ENCODE results near the gene METAP1D.
"Not testable (repeated sequence)": the region's sequence is repeated elsewhere in the genome, so short reads cannot be mapped to it uniquely, and the experiment has no call there.

Gene METAP1D

DNA sequence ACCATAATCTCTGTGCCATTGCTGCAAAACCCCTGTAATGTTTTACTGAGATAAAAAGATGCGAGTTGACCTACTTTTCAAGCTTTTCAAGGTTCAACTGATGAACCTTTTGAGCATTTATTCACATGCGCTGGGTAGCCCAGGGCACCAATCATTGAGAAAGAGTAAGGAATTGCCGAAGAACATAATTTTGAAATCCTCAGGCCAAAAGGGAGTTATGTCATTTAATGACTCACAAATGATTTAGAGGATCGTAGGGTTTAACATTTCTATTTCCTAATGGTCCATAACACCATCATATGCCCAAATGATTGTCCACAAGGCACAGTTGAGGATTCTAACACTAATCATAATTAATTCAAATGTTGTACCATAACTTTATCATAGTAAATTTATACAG lies 65.4 kb downstream of the METAP1D start:
- Histone ChIP-seq H3K9ac (ENCODE audit: low read length in 2 of 2) (no peak overlapping the region), H3K27ac (ENCODE audit: low read length) (no peak overlapping the region), H3K4me3 (ENCODE audit: low read length in 2 of 2) (no peak overlapping the region), H3K27me3 (ENCODE audit: control insufficient read depth in 1 of 2, insufficient read depth in 2 of 2, low read length in 2 of 2) (no peaks in the 10 kb centered on the region), H3K9me3 (ENCODE audit: control insufficient read depth in 2 of 2, low read length in 2 of 2) (no peaks in the 10 kb centered on the region), H3K36me3 (ENCODE audit: control insufficient read depth in 2 of 2, insufficient read depth in 2 of 2, low read length in 2 of 2) (peaks cover 0 to 5% of the 10 kb centered on the region in 2 donors), H3K4me1 (ENCODE audit: control insufficient read depth, insufficient read depth, low read length) (no peaks in the 10 kb centered on the region)

DNA sequence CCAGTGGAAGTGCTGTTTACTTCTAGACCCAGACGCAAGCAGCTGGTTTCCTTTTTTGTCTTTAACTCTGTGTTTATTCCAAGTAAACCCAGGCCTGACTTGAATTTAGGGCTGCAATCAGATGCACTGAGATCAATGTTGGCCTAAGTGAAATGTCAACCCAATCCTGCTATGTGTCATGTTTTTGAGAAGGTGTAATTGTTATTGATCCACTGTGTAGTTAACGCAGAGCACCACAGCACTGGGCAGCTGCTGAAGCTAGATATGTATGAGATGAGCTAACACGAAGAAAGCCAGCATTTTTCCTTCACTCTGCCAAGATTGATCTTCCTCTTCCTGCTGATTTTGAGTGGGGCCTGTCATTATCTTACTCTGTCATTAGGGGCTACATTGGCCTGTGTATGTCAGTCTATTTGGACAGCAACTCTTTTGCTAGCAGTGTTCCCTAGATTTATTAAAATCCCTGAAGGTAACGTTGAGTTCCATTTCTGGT lies 66.7 kb downstream of the METAP1D start:
- Histone ChIP-seq H3K27ac (ENCODE audit: low read length) (no peak overlapping the region), H3K36me3 (ENCODE audit: control insufficient read depth in 2 of 2, insufficient read depth in 2 of 2, low read length in 2 of 2) (peaks cover 0 to 5% of the 10 kb centered on the region in 2 donors), H3K4me3 (ENCODE audit: low read length in 2 of 2) (no peak overlapping the region), H3K9ac (ENCODE audit: low read length in 2 of 2) (no peak overlapping the region), H3K9me3 (ENCODE audit: control insufficient read depth in 2 of 2, low read length in 2 of 2) (no peaks in the 10 kb centered on the region), H3K27me3 (ENCODE audit: control insufficient read depth in 1 of 2, insufficient read depth in 2 of 2, low read length in 2 of 2) (no peaks in the 10 kb centered on the region), H3K4me1 (ENCODE audit: control insufficient read depth, insufficient read depth, low read length) (no peaks in the 10 kb centered on the region)

DNA sequence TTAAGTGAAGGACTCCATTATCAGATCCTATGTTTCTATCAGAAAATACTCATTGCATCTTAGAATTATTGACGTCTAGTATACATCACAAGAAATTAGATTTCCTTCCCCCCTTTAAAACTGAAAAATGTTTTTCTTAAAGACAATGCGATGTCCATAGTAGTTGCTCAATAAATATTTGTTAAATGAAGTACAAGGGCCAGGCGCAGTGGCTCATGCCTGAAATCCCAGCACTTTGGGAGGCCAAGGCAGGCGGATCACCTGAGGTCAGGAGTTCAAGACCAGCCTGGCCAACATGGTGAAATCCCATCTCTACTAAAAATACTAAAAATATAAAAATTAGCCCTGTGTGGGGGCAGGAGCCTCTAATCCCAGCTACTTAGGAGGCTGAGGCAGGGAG lies 68.2 kb downstream of the METAP1D start:
- not testable (repeated sequence) for H3K36me3 ChIP-seq (ENCODE audit: control insufficient read depth in 2 of 2, insufficient read depth in 2 of 2, low read length in 2 of 2); H3K9ac ChIP-seq (ENCODE audit: low read length in 2 of 2); H3K4me1 ChIP-seq (ENCODE audit: control insufficient read depth, insufficient read depth, low read length); H3K27me3 ChIP-seq (ENCODE audit: control insufficient read depth in 1 of 2, insufficient read depth in 2 of 2, low read length in 2 of 2); H3K9me3 ChIP-seq (ENCODE audit: control insufficient read depth in 2 of 2, low read length in 2 of 2); H3K4me3 ChIP-seq (ENCODE audit: low read length in 2 of 2); H3K27ac ChIP-seq (ENCODE audit: low read length)

DNA sequence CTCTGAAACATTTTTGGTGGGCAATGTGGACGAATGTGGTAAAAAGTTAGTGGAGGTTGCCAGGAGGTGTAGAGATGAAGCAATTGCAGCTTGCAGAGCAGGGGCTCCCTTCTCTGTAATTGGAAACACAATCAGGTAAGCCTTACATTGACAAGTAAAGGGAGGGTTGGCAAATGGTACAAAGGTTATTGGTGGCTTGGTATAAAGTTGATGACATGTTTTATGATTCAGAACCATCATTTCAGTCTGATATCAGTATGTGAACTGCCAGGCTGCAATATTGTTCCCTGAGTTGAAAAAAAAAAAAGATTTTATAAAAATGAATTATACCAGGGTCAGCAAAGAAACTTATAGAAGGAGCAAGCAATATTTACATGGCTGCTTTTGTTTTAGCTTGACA lies 71.2 kb downstream of the METAP1D start:
- H3K27me3 ChIP-seq (ENCODE audit: control insufficient read depth in 1 of 2, insufficient read depth in 2 of 2, low read length in 2 of 2), result no peaks in the 10 kb centered on the region
- H3K36me3 ChIP-seq (ENCODE audit: control insufficient read depth in 2 of 2, insufficient read depth in 2 of 2, low read length in 2 of 2), result no peaks in the 10 kb centered on the region
- no peaks in the 10 kb centered on the region for H3K4me1 ChIP-seq (ENCODE audit: control insufficient read depth, insufficient read depth, low read length)
- H3K4me3 ChIP-seq (ENCODE audit: low read length in 2 of 2), result no peak overlapping the region
- no peak overlapping the region for H3K9ac ChIP-seq (ENCODE audit: low read length in 2 of 2)
- no peak overlapping the region for H3K27ac ChIP-seq (ENCODE audit: low read length)
- H3K9me3 ChIP-seq (ENCODE audit: control insufficient read depth in 2 of 2, low read length in 2 of 2), result no peaks in the 10 kb centered on the region

DNA sequence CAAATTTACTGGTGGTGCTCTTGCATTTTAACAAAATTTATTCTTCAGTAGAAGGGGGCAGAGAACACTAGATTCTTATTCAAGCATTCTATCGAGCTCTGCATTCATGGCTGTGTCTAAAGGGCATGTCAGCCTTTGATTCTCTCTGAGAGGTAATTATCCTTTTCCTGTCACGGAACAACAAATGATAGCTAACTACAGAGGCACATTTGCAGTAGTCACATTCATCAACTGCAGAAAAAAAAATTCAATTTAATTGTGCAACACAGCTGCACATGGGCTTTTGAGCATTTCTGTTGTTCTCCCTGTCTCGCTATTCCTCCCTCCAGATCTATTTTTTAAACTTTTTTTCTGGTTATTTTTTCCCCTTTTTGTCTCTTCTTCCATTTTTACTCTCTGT lies 72.5 kb downstream of the METAP1D start:
- Histone ChIP-seq H3K9ac (ENCODE audit: low read length in 2 of 2) (no peak overlapping the region), H3K4me1 (ENCODE audit: control insufficient read depth, insufficient read depth, low read length) (no peaks in the 10 kb centered on the region), H3K4me3 (ENCODE audit: low read length in 2 of 2) (no peak overlapping the region), H3K9me3 (ENCODE audit: control insufficient read depth in 2 of 2, low read length in 2 of 2) (no peaks in the 10 kb centered on the region), H3K36me3 (ENCODE audit: control insufficient read depth in 2 of 2, insufficient read depth in 2 of 2, low read length in 2 of 2) (no peaks in the 10 kb centered on the region), H3K27me3 (ENCODE audit: control insufficient read depth in 1 of 2, insufficient read depth in 2 of 2, low read length in 2 of 2) (no peaks in the 10 kb centered on the region), H3K27ac (ENCODE audit: low read length) (no peak overlapping the region)

DNA sequence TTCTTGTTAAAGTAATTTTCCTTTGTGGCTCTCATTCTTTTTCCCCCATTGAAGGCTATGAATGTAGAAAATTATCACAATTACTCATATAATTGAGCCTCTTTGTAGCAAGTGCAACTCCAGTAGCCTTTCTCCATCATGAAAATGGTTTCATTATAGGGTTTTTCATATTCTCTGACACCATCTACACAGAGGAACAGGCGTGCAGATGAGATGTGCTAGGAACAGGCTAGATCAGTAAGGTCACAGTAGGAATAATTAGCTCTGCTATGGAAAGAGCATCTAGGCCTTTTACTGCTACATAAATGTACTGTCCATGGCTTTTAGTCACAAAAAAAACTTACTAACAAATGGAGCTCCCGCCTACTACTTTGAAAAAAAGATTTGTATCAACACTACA lies 73.0 kb downstream of the METAP1D start:
- no peak overlapping the region for H3K9ac ChIP-seq (ENCODE audit: low read length in 2 of 2)
- no peaks in the 10 kb centered on the region for H3K27me3 ChIP-seq (ENCODE audit: control insufficient read depth in 1 of 2, insufficient read depth in 2 of 2, low read length in 2 of 2)
- H3K27ac ChIP-seq (ENCODE audit: low read length), result no peak overlapping the region
- H3K9me3 ChIP-seq (ENCODE audit: control insufficient read depth in 2 of 2, low read length in 2 of 2), result no peaks in the 10 kb centered on the region
- no peaks in the 10 kb centered on the region for H3K4me1 ChIP-seq (ENCODE audit: control insufficient read depth, insufficient read depth, low read length)
- H3K36me3 ChIP-seq (ENCODE audit: control insufficient read depth in 2 of 2, insufficient read depth in 2 of 2, low read length in 2 of 2), result no peaks in the 10 kb centered on the region
- no peak overlapping the region for H3K4me3 ChIP-seq (ENCODE audit: low read length in 2 of 2)

DNA sequence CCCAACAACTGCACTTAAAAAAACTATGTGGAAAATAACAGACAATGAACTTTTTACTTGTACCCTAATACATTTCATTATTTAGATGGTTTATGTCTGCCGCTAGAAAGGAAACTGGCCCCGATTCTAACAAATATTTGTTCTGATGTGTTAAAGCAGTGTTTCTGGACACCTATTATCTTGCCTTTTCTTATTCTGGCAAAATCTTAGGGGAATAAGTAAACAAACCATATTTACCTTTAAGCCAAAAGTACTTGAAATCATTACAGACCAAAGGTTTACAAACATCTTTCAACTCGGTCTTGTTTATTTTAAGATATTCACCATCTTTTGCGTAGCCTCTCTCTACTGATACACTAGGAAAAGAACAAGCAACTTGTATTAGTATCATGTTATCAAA lies 73.8 kb downstream of the METAP1D start:
- H3K4me1 ChIP-seq (ENCODE audit: control insufficient read depth, insufficient read depth, low read length), result no peaks in the 10 kb centered on the region
- H3K4me3 ChIP-seq (ENCODE audit: low read length in 2 of 2), result no peak overlapping the region
- no peak overlapping the region for H3K9ac ChIP-seq (ENCODE audit: low read length in 2 of 2)
- H3K9me3 ChIP-seq (ENCODE audit: control insufficient read depth in 2 of 2, low read length in 2 of 2), result no peaks in the 10 kb centered on the region
- H3K36me3 ChIP-seq (ENCODE audit: control insufficient read depth in 2 of 2, insufficient read depth in 2 of 2, low read length in 2 of 2), result no peaks in the 10 kb centered on the region
- peaks cover 0 to 2% of the 10 kb centered on the region in 2 donors for H3K27me3 ChIP-seq (ENCODE audit: control insufficient read depth in 1 of 2, insufficient read depth in 2 of 2, low read length in 2 of 2)
- H3K27ac ChIP-seq (ENCODE audit: low read length), result no peak overlapping the region

DNA sequence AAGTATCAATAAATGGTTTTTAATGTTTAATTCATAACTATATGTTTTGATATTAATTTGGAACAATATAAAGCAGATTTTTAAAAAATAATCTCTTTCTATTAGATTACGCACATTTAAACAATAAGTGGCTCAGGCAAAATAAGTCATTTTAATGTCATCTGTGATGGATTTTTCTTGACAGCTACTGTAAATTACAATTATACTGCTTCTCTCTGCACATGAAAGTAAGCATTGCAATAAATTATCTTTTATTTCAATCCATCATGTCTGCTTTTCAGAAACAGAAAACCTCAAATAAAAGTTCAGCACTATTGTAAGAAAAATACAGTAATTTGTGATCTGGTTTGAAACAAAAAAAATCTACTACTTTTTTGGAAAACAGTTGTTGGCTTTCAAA lies 74.5 kb downstream of the METAP1D start:
- H3K27ac ChIP-seq (ENCODE audit: low read length), result no peak overlapping the region

DNA sequence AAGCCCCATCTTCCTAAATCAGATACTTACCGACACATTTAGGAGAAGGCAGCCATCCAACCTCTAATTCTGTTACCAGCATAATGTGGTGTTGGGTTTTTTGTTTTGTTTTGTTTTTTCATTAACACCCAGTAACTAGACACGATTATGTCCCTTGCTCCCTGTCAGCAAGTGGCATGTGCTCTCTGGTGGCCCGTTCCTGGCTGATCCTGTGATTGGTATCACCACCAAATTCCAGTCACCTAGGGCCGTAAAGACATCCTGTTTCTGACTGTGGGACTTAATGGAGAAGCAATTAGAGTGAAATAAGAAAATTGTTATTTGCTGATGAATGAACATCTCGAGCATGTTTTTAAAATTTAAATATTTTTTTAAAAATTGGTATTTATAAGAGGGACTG lies 79.7 kb downstream of the METAP1D start:
- no peak overlapping the region for H3K27ac ChIP-seq (ENCODE audit: low read length)
- H3K9me3 ChIP-seq (ENCODE audit: control insufficient read depth in 2 of 2, low read length in 2 of 2), result peaks cover 0 to 9% of the 10 kb centered on the region in 2 donors
- H3K27me3 ChIP-seq (ENCODE audit: control insufficient read depth in 1 of 2, insufficient read depth in 2 of 2, low read length in 2 of 2), result peaks cover 47% of the 10 kb centered on the region in 2 donors
- H3K36me3 ChIP-seq (ENCODE audit: control insufficient read depth in 2 of 2, insufficient read depth in 2 of 2, low read length in 2 of 2), result no peaks in the 10 kb centered on the region
- H3K4me3 ChIP-seq (ENCODE audit: low read length in 2 of 2), result no peak overlapping the region
- H3K4me1 ChIP-seq (ENCODE audit: control insufficient read depth, insufficient read depth, low read length), result peaks cover 6% of the 10 kb centered on the region
- H3K9ac ChIP-seq (ENCODE audit: low read length in 2 of 2), result no peak overlapping the region

More for the DNA sequence above, 74.5 kb downstream of the METAP1D start:
- Histone ChIP-seq H3K9ac (ENCODE audit: low read length in 2 of 2) (no peak overlapping the region), H3K4me1 (ENCODE audit: control insufficient read depth, insufficient read depth, low read length) (no peaks in the 10 kb centered on the region), H3K27me3 (ENCODE audit: control insufficient read depth in 1 of 2, insufficient read depth in 2 of 2, low read length in 2 of 2) (peaks cover 0 to 2% of the 10 kb centered on the region in 2 donors), H3K4me3 (ENCODE audit: low read length in 2 of 2) (no peak overlapping the region), H3K36me3 (ENCODE audit: control insufficient read depth in 2 of 2, insufficient read depth in 2 of 2, low read length in 2 of 2) (no peaks in the 10 kb centered on the region), H3K9me3 (ENCODE audit: control insufficient read depth in 2 of 2, low read length in 2 of 2) (no peaks in the 10 kb centered on the region)

DNA sequence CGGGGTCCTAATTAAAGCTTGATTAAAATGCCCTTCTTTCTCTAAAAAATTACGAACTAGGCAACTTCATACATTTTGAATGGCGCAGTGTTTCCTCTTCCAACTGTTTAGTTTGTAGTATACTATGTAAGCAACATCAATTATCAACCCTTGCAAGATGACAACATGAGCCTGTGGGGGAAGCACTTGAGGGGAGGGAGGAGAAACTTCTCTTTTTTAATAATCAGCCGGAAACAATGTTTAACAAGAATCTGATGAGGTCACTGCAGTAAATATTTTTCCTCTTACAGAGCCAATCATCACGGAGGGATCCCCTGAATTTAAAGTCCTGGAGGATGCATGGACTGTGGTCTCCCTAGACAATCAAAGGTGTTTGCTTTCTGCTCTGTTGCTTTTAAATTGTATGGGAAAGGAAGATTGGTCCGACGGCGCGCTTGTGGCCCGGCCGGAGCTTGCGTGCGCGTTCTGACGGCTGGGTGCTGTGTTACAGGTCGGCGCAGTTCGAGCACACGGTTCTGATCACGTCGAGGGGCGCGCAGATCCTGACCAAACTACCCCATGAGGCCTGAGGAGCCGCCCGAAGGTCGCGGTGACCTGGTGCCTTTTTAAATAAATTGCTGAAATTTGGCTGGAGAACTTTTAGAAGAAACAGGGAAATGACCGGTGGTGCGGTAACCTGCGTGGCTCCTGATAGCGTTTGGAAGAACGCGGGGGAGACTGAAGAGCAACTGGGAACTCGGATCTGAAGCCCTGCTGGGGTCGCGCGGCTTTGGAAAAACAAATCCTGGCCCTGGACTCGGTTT lies 80.3 kb downstream of the METAP1D start:
- Histone ChIP-seq H3K9ac (ENCODE audit: low read length in 2 of 2) (no peak overlapping the region), H3K27ac (ENCODE audit: low read length) (no peak overlapping the region), H3K4me3 (ENCODE audit: low read length in 2 of 2) (no peak overlapping the region), H3K9me3 (ENCODE audit: control insufficient read depth in 2 of 2, low read length in 2 of 2) (peaks cover 0 to 9% of the 10 kb centered on the region in 2 donors), H3K27me3 (ENCODE audit: control insufficient read depth in 1 of 2, insufficient read depth in 2 of 2, low read length in 2 of 2) (peaks cover 53 to 54% of the 10 kb centered on the region in 2 donors), H3K36me3 (ENCODE audit: control insufficient read depth in 2 of 2, insufficient read depth in 2 of 2, low read length in 2 of 2) (no peaks in the 10 kb centered on the region), H3K4me1 (ENCODE audit: control insufficient read depth, insufficient read depth, low read length) (peaks cover 13% of the 10 kb centered on the region)

DNA sequence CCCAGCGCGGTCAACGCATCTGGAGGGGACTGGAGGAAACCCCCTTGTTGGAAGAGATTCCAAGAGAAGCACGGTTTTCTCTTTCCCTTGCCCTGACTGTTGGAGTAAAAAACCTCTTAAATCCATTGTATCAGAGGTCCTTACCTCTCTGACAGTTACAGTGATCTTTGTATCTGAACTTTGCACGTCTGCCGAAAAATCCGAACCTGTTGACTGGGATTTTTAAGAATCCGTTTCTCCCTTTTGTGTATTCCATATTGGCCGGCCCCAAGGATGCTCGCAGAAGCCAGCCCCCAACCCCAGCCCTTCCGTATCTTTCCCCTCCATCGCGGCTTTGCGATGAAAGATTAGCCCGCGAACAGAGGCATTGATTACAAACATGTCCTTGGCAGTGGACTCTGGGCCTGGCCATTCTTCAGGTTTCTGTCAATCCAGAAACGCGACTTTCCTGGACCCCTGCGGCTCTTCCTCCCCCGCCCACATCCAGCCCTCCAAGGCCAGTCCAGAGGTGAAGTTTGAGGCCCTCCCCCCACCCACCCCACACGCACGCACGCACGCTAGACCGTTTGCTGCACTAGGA lies 81.0 kb downstream of the METAP1D start:
- no peak overlapping the region for H3K27ac ChIP-seq (ENCODE audit: low read length)
- H3K9me3 ChIP-seq (ENCODE audit: control insufficient read depth in 2 of 2, low read length in 2 of 2), result peaks cover 0 to 9% of the 10 kb centered on the region in 2 donors
- H3K4me1 ChIP-seq (ENCODE audit: control insufficient read depth, insufficient read depth, low read length), result peaks cover 19% of the 10 kb centered on the region
- H3K9ac ChIP-seq (ENCODE audit: low read length in 2 of 2), result no peak overlapping the region
- no peak overlapping the region for H3K4me3 ChIP-seq (ENCODE audit: low read length in 2 of 2)
- no peaks in the 10 kb centered on the region for H3K36me3 ChIP-seq (ENCODE audit: control insufficient read depth in 2 of 2, insufficient read depth in 2 of 2, low read length in 2 of 2)
- peaks cover 60 to 61% of the 10 kb centered on the region in 2 donors for H3K27me3 ChIP-seq (ENCODE audit: control insufficient read depth in 1 of 2, insufficient read depth in 2 of 2, low read length in 2 of 2)

Data from stomach smooth muscle (tissue), 2 donors.